ENCODE results near the gene EEF1A2.

DNA sequence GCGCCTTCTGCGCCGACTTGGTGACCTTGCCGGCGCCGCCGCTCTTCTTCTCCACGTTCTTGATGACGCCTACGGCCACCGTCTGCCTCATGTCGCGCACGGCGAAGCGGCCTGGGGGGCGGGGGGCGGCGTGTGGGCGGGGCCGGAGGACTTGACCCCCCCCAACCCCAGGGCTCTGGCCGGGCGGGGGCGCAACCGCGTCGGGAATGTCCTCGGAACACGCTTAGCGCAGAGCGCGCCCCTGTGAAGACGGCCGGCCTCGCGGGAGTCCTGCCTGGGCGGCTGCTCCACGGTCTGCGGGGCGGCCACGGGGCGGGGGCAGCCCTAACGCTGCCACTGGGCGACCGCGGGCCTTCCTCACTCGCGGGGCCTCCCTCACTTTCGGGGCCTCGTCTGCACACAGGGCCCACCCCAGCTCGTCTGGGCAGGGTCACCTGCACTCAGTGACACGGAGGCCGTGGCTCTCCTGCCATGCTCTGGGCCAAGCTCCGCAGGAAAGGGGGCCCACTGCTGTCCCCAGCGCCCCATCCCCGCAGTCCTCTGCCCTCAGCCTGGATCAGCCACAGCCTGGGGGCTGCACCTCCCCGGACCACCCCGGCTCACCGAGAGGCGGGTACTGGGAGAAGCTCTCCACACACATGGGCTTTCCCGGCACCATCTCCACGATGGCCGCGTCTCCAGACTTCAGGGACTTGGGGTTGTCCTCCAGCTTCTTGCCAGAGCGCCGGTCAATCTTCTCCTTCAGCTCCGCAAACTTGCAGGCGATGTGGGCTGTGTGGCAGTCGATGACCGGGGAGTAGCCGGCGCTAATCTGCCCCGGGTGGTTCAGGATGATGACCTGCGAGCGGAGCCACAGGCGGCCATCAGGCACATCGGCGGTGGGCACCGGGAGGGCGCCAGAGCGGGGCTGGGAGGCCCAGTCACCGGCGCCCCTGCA is 10.3 kb downstream of the EEF1A2 start:
- no peak for TF ChIP-seq POLR2A (IDR thresholded peaks at IDR 0.05; ENCODE audit: low read depth, low read length)
- TF ChIP-seq POLR2AphosphoS5 (IDR thresholded peaks at IDR 0.05; ENCODE audit: low read depth, low read length) = no peak
- no peak for TF ChIP-seq SPI1 (IDR thresholded peaks at IDR 0.05; ENCODE audit: low read depth, low read length)

Data from GM12891 (cell line).